GM19452 (cell line): Measurements from ENCODE around the gene GPR39.

ENCODE experiments used
- ATAC-seq: cut with Tn5 transposase; IDR thresholded peaks from one replicate; pipeline ENCODE4 v1.9.1; 2021; ENCODE audit not compliant: unreplicated experiment

Gene GPR39

DNA sequence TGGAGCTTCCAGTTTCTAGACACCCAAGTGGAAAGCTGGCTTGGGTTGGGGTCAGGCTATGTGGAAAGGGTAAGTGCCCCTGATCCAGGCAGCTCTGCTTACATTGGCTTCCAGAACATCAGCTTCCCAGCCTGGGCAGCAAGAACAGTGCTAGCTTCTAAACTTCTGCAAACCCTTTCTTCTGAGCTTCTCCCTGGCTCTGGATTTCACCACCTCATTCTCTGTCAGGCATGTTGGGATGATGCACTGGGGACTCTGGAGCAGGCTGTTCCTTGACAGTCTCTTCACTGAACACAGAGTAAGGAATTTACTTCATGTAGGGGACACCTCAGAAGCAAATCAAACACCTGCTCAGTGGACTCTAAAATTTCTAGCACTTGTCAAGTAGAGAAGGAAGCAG is 180.6 kb downstream of the GPR39 start:
- ATAC-seq: no peak

DNA sequence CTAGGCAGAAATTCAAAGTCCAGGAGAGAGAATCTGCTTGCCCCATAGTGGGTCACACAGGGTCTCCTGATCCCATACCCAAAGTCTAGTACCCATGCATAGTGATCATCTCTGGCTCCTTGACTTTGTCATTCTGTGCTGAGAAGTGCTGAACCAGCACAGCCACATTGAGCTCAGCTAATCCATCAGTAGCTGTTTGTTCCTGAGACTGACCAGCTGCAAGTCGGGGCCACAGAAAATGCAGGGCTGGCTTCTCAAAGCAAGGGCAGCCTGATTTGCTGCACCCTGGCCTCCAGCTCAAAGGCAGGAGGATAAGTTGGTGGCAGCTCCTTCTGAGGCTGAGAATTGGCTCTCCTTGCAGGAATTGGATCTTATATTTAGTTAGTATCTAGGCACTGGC is 181.2 kb downstream of the GPR39 start:
- ATAC-seq: no peak

DNA sequence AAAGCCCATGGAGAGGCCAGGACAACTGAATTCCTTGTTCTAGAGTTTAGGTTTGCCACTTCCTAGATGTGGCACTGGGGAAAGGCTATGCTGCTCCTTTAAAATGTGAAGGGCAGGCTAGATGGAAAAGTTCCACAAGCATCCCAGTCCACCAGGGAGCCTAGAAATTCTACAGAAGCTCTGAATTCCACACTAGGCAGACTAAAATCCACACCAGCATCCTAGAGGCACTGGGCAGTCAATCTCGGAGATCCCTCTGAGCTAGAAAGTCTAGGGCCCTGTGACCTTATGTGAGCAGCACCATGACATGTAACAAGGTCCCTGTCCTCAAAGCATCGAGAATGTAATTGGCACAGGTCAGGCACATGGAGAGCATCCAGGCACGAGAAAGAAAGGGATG is 181.9 kb downstream of the GPR39 start:
- ATAC-seq: no peak

DNA sequence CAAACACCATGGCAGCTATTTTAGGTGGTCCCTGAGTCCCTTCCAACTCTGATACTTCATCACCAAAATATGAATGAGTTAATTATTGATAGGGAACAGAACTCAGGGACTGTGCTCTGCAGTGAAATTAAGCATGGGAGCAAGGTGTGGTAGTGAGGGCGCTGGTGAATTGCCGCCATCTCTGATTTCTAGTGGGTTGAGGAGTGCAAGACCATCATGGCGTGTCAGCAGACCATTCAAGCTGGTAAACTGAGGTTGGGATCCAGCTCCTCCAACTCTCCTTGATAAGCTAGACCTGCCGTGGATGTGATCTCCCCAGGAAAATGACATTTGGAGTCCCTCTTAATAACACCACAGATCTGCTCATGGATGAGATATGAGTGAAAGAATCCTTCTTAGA is 183.0 kb downstream of the GPR39 start:
- no peak for ATAC-seq

DNA sequence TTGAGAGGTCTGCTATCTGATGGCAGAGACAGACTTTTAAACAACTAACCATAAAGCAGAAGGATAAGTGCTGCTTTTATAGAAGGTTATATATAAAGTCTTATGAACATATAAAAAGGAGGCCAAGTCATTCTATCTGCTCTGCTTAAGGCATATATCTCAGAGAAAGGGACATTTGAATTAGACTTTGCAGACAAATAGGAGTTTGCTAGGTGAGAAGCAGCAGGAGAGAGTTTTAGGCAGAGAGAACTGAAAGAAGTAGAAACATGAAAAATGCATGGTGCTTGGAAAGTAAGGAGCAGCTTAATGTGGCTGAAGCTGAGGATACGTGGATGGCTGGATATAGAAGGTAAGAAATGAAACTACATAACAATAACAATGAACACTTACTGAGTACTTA is 188.0 kb downstream of the GPR39 start:
- no peak for ATAC-seq

DNA sequence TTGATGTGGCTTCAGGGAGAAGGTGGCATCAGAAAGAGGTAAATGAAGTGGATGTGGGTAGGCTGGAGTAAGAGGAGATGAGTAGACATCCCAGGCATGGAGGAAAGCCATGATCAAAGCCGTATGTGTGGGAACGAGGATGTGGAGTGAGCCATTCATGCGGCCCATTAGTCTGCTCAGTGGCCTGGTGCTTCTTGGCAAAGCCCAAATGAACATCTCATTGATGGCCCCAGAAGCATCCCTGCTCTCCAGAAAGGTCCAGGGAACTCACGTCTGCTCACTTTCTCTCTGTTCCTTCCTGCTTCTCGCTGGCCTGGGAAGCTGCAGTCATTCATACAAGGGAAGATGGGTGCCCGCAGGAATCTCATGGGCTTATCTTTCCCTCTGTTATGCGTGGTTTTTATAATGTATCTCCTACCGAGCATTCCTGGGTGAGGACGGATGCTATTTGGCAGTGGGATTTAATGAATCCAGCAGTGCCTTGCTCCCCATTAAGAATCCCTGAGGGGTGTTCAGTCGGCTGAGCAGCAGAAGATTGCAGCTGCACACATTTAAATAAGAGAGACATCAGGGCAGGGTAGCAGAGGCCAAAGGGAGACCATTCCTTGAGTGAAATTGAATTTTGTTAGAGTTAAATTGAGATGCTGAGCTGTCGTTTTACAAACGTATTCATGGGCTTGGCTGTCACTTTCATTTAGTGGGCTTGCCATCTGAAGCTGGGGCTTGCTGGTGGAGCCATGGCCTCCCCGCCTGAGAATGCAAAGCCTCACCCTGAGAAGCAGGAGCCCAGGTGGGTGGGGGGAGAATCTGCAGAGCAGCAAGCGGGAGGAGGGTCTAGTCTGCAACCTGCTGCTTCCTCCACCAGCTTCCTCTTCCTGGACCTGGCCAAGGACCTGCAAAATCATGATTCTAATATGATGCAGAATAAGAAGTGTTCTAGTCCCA is 188.9 kb downstream of the GPR39 start:
- ATAC-seq: no peak

DNA sequence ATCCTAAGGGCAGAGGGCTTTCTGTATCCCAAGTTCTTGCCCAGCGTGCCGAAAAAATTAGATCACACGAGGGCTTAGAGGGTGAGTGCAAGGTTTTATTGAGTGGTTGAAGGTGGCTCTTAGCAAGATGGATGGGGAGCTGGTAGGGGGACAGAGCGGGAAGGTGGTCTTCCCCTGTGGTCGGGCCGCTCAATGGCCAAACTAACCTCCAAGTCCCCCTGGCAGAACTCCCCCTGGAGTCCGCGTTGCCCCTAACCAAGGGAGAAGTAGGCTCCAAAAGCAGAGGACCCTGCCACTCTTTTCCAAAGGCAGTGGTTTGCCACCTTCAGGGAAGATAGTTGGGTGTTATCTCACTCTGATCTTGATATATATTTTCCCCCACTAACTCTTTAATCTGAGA is 190.0 kb downstream of the GPR39 start:
- no peak for ATAC-seq

DNA sequence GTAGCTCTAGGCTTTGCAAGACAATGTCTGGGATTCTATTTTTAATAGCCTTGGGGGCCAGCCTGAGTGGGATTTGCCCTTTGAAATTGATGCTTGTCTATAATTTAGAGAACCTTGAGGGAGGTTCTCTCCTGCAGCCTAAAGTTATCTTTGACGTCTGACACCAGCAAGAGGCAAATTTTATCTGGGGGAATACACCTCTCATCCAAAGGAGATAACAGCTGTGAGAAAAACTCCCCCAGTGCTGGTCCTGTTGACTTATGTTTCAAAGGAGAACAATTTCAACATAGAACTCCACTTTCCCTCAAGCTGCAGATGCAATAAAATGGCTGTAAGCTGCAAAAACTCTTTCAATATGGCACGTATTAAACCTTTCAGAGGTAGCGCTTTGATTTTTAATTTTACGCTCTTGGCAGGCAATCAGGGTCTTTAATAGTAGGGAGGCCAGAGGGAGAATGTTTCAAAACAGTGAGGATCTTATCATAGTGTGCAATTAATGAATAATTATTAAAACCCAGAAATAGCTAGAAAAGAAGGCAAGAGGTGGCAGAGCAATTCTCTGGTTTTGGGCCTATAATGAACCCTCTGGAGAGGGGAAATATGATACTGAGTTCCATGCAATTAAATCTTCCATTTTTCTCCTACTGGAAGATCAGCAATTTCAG is 191.0 kb downstream of the GPR39 start:
- no peak for ATAC-seq

DNA sequence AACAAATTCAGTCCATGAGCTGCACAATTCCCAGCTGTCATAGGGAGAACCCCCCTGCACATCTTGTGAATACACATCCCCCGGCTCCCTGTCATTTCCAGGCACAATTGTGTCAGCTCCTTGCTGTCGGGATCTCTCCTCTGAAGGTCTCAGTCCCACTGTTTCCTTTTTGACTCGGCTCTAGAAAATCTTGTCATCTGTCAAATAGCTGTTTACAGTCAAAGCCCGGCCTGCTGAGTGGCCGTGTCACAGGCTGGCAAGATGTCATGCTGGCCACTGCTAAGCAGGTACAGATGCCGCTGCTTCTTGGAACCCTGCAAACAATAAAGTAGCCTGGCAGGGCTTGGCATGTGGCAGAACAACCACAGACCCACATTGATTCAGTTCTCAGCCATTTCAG is 191.7 kb downstream of the GPR39 start:
- ATAC-seq: no peak

DNA sequence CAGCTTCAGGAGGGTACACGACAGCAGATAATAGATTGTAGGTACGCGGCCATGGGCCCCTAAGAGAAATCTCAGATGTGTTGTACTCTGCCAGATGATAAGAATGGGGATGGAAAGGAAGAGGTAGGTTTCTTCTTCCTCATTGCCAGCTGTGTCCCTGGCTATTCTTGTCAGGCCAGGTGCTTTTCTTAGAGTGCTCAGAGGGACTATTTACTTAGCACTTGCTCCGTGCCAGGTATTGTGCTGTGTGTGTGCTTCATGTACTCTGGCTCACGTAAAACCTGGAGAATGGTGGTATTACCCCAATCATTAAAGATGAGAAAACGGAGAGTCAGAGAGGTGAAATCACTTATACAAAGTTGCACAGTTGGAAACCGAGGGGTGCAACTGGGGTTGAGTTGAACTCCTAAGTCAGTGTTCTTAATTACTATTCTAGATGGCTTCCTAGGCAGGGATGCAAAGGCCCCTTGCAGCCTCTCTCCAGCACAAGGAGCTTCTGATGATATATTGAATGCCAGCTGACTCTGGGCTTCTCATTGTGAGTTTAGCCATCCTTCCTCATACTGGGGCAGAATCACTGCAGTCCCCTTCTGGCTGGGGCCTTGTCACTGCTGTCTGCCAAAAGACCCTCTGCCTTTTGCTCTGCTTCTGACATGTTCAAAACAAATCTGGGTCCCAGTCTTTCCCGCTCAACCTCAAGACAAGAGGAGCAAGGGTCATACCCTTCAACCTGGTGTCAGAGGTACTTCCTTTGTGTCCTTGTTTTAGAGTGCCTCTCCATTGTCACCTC is 192.7 kb downstream of the GPR39 start:
- no peak for ATAC-seq

DNA sequence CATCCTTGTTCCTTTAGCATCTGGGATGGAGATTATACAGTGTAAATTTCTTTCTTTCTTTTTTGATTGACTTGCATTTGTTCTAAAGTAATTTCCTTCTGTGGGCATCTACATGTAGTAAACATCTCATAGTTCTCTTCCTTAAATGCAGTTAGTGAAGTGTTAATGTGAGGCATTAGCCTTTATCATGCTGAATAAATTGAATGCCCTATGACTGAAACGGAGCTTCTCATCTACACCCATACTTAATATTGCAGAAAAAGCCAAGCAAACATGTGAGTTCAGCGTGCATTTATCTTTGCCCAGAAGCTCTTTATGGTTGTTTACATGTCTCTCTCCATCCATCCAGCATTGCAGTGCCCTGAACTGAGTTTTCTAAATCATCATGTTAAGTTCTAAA is 195.1 kb downstream of the GPR39 start:
- ATAC-seq: no peak

DNA sequence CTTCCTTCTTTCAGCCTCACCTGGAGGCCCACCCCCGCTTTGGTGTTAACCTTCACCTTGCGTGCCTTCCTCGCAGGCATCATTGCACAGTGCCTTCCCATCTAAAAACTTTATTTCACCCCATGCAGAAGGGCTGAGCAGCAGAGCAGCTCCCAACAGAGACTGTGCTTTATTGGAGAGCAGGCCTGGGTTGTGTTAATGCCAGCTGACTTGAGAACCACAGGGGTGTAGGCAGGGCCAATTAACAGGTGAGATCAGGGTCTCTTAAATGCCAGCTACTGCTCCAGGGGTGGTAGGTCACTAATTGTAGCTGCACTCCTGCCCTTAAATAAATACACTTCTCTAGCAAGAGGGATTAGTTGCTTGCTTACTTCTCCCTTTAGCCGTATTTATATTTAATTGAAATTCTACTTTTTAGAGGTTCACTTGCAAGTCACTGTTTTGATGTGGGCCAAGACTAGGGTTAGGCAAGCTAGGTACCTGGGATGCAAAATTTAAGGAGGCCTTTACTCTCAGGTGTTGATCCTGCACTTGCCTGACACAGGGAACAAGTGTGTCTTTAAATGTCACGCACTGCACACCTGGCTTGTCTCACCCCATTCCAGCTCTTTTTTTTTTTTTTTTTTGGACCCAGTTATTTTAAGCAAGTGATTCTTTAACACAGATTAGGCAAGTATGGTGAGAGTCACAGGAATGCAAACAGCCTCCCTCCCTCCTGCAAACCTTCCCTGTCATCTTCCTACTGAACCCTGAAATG is 198.9 kb downstream of the GPR39 start:
- no peak for ATAC-seq

DNA sequence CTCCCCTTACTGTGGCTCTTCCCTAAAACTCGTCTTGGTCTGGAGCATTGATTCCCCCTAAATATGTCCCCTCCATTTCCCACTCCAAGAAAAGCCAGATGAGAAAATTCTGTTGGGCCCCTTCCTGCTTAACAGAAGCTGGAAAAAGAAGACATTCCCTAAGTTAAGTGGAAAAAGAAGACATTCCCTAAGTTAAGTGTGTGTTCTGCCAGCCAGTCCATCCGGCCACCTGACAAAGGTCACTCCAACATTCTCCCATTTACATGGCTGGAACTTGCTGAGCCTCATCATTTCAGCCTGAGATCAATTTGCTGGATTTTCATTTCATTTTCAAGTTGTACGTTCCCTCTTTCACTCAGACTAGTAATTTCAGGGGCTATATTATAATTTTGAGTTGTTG is 201.4 kb downstream of the GPR39 start:
- ATAC-seq: no peak

DNA sequence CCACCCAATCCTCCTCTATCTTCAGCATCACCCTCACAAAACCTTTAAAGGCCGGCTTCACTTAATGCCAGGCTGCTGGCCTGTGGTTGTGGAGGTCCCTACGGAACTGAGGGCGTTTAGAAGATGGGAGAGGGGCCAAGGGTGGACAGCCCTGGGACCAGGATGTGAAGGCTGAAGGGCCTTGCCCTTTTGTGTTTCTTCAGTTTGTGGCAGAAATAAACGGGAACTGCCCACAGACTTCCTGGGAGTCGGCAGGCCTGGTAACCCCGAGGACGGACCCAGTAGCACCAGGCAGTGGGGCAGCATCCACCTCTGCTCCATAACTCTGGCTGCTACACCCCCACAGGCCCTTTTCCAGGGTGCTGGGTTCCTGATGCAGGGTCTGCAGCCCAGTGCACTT is 202.1 kb downstream of the GPR39 start:
- ATAC-seq: no peak

DNA sequence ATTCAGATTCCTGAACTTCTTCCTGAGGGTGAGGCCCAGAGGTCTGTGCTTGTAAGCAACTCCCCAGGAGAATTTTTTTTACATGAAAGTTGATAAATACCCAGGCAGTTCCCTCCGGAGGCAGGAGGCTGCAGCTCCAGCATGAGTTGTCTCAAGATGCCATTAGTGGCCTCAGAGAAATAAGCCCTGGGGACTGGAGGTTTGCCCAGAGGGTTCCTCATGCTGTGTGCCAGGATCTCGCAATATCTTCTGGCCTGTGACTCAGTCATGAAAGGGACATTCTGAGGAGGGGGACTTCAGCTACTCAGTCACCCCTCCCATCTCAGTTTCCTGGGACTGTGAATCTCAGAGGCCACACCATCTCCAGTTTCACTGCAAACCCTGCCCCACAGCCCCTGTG is 203.5 kb downstream of the GPR39 start:
- no peak for ATAC-seq

DNA sequence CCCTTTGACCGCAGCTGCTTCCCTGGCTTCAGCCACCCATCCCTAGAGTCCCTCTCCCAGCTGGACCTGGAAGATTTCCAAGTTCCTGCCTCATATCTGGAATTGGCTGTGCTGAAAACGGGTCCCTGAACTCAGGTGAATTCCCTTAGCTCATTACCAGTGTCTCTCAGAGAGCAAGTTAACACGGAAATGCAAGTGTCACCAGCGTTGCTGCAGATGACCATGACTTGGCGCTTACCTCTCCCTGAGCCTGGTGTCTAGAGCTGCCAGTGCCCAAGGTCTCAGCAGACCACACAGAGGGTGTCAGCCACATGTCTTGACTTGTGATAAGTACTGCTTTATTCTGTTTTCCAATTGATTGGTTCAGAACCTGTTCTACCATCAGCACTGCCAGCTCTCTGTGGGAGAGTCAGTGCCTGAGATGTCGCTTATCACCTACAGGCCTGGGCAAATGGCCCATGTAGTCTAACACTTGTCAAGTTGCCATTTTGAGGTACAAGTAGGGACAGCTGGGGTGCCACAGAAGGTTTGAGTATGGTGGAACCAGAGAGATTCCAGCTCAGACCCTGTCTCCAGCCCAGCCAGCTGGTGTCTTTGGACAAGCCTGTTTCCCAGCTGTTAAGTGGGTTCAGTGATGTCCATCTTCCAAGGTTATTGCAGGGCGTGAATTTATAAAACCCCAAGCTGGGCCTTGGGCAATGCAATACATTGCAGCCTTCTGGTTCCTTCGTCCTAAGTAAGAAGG is 204.7 kb downstream of the GPR39 start:
- ATAC-seq: no peak

DNA sequence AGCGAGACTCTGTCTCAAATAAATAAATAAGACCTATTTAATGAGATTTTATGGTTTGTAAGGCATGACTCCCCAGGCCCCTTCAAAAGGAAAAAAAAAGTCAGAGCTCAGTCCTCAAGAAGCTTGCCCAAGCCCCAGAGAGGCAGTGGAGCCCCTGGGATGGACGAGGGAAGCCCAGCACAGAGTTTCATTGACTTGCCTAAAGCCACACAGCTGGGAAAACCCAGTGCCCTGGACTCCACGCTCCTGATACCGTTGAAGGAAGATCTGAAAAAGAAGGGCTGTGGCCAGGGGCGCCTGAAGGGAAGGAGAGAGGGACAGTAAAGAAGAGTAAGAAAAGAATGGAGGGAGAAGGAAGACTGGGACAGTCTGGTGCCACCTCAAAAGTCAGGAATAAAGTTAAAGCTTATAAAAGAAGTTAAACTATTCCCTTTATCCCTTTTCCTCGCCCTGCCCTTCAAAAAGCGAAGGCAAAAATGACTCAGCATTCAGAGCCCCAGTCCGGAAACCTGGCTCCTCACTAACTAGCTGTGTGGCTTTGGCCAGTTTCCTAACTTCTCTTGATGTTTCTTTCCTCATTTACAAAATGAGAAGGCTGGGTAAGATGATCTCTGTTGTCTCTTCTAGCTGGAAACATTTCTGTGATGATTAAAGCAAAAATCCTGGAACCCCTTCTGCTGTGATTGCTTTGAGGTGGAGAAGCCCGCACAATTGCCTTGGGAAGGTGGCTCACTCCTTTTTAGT is 206.7 kb downstream of the GPR39 start:
- no peak for ATAC-seq

DNA sequence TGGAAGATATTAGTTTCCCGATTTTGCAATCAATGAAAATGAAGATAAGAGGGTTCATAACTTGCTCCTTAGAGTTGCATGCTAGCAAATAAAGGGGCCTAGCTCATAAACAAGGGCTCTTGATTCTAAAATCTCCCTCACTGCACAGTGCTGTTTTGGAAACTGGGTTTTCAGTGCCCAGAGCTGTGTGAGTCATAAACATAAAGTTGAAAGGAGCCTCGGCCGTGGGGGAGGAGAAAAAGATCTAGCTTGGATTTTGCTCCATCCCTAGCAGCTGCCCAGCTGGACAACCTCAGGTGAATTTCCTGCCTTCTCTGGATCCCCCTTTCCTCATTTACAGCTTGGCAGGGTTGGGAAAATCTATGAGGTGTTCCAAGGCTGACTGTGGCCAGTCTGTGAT is 210.9 kb downstream of the GPR39 start:
- ATAC-seq: no peak

DNA sequence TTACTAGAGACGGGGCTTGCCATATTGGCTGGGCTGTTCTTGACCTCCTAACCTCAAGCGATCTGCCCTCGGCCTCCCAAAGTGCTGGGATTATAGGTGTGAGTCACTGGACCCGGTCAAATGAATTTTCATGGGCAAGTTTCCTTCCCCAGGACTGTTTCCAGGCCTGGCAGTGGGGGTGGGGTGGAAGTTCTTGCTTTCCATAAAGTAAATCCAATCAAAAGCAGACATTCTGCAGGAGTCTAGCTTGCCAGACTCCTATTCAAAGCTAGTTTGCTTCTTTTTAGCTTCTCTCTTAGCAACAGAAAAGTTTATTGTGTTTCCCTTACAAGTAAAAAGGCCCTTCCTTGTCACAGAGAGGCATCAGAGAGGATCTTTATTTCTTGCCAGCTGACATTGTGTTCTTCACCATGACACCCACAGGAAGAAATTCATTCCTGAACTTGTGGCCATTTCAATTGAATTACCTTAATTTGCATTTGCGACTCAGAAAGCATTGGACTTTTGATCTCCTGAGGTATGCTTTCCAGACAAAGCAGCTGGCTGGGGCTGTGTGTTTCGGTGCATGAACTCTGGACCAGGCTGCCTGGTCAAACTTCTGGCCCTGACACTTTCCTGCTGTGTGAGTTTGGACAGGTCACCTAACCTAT is 215.5 kb downstream of the GPR39 start:
- ATAC-seq: no peak
